GM21447 (cell line): ENCODE measurements around the gene LBH.

ENCODE experiments used
- ATAC-seq: cut with Tn5 transposase; IDR thresholded peaks from one replicate; pipeline ENCODE4 v1.9.1; 2021; ENCODE audit not compliant: unreplicated experiment

The LBH gene

GRCh38 chr2:30300456-30301221 is 69.3 kb downstream of the LBH start:
- ATAC-seq, result no peak

- no peak for ATAC-seq
These were observed 70.2 kb downstream of the LBH start for GRCh38 chr2:30301551-30301950.

- ATAC-seq, result no peak
These were observed 71.2 kb downstream of the LBH start for GRCh38 chr2:30302566-30302965.

- ATAC-seq, result no peak
These were observed 71.8 kb downstream of the LBH start for GRCh38 chr2:30303095-30303494.

- ATAC-seq, result no peak
These were observed 73.9 kb downstream of the LBH start for GRCh38 chr2:30305235-30305634.

- ATAC-seq, result no peak
These were observed 75.2 kb downstream of the LBH start for GRCh38 chr2:30306522-30306921.

- ATAC-seq, result no peak
These were observed 76.9 kb downstream of the LBH start for GRCh38 chr2:30308280-30308679.
